SK-N-SH treated with all-trans-retinoic acid at 6 μM for 48 hours (cell line): ENCODE measurements around the gene SLC6A15.

Experiments
- ARNTL ChIP-seq: fragments of 450-650 bp; formaldehyde crosslinking; IDR thresholded peaks from 2 replicates; pipeline ENCODE4 v1.5.0; 2020; ENCODE audit warnings: low read depth, mild to moderate bottlenecking, moderate library complexity, borderline replicate concordance
- ESRRG ChIP-seq: fragments of 250-450 bp; sonication (Bioruptor Pico); IDR thresholded peaks from 2 replicates; pipeline ENCODE4 v1.6.1; 2021; ENCODE audit warnings: mild to moderate bottlenecking
- PATZ1 ChIP-seq: fragments of 250-450 bp; sonication (Bioruptor Pico); IDR thresholded peaks from 2 replicates; pipeline ENCODE4 v1.8.0; 2020; ENCODE audit warnings: mild to moderate bottlenecking, moderate library complexity, borderline replicate concordance
- TCF4 ChIP-seq: fragments of 250-450 bp; sonication (Bioruptor Pico); IDR thresholded peaks from 2 replicates; pipeline ENCODE4 v1.8.0; 2021; ENCODE audit warnings: mild to moderate bottlenecking, moderate library complexity, borderline replicate concordance
- ZFP30 ChIP-seq: fragments of 450-650 bp; formaldehyde crosslinking; IDR thresholded peaks from 2 replicates; pipeline ENCODE4 v1.5.0; 2022; ENCODE audit warnings: mild to moderate bottlenecking, moderate library complexity

GRCh38 chr12:84912198-84913128, at the start of gene SLC6A15:
- TF ChIP-seq ESRRG (CRISPR knock-in tag) (no peak), ZFP30 (CRISPR knock-in tag) (no peak), PATZ1 (CRISPR knock-in tag) (no peak), TCF4 (CRISPR knock-in tag) (no peak), ARNTL (CRISPR knock-in tag) (0 out of 2 replicates have a peak, but pooled peaks have one; percentile 15)
